Activated naive CD8-positive, alpha-beta T cell treated with anti-CD3 and anti-CD28 coated beads, Interleukin-2, amount 50 U/mL, for 16 hours (primary cell): ENCODE results near the gene ISYNA1.

Source experiments
- DNase-seq: peaks from one replicate; pipeline ENCODE4 v3.0.0-alpha.2; 2020; ENCODE audit warnings: low read depth, low spot score

ISYNA1 gene

DNA sequence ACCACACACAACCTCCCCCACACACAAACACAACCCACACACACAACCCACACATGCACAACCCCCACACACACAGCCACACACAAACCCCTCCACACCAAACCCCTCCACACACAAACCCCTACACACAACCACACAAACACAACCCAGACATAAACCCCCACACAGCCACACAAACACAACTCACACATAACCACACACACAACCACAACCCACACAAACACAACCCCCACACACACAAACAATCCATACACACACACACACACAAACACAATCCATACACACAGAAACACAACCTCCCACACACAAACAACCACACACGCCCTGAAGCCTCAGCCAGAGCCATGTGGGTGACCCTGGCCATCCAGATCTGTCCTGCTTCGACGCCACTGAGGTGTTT lies 30.0 kb upstream of the ISYNA1 start:
- DNase-seq = no peak

DNA sequence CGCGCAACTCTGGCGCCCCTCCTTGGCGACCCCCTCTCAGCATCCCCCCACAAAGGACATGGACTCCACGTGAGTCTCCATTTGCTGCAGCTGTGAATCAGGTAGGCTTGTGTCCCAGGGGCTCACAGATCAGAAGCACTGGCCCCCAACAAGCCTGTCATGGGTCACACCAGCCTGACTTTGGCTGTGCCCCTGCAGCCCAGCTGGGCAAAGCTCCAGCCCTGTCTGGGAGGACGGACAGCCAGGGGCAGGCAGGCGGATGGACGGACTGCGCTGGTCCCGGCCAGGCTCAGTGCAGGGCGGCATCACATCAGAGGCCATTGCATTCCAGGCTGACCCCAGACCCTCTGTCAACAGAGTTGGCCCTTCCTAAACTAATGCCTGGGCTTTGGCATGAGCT lies 28.4 kb upstream of the ISYNA1 start:
- DNase-seq = no peak

DNA sequence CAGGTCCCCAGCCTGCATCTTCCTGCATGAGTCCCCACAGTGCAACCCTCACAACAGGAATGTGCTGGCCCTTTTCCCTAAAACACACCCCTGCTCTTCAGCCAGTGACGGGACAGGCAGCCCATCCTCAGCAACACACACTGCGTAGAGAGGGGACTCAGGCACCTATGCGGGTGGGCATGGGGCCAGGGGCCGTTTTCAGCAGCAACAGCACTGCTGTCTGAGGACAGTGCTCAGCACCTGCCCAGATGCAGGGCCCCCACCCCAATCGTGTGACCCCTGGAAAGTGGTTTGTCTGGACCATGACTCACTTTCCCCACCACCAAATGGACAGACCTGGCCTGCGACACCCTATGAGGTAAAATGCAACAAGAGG lies 28.0 kb upstream of the ISYNA1 start:
- no peak for DNase-seq

DNA sequence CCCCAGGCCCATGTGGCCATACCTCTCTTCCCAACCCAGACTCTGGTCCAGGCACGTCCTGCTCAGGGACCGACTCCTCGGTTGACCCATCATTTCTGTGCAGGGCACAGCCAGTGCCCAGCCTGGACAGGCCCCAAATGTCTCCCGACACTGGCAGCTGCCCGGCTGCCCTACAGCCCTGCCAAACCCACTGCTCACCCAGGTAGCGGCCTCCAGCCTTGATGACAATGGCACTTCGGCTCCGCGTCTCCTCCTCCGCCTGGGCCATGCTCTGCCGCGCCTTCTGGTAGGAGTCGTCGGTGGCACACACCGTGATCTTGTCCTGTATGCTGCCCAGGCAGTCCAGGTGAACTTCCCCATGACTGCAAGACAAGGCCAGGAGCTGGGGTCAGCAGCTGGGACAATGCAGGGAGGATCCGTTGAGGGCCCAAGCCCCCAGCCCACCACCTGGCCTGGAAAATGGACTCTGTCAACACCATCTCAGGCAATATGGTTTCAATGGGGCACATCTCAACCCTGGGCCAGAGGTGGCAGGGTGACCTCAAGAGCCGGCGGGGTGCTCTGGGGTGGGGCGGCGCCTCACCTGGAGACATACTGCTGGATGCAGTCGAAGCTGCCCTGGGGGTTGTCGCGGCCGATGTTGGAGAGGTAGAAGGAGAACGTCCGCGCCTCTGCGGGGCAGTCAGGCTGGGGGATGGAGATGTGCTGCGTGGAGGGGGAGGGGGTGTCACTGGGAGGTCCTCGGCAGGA lies 27.5 kb upstream of the ISYNA1 start:
- no peak for DNase-seq

DNA sequence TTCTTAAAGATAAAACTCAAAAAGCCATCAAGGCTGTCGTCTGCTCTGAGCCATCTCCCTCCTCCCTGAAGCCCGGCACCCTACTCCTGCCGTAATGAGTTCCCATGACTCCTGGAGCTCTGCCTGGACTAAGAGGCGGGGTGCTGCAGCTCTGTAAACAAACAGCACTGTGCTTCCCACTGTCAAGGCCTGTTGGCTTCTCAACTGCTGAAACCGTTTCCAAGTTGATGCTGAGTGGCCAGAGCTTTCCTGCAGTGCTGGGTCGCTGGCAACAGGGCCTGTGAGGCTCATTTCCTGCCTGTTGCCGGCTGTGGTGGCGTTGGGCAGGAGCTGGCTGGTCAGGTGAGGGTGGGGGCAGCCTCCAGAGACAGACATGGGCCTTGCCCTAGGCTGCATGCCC lies 26.7 kb upstream of the ISYNA1 start:
- DNase-seq = no peak

DNA sequence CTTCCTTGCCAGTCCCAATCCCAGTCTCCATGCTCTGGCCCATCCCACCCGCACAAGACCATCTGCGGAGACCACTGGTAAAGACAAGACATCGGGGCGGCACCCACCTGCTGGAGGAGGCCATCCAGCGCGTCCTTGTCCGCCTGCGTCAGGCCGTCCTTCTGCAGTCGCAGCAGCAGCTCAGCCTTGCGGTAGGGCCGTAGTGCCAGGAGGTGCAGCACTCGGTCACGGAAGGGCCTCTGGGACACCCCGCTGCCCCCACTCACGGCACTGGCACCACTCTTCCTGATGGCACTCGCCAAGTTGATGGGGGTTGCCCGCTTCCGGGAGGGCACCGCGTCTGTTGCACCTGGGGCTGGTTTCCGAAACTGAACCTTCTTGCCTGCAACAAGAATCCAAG lies 23.5 kb upstream of the ISYNA1 start:
- DNase-seq = no peak

DNA sequence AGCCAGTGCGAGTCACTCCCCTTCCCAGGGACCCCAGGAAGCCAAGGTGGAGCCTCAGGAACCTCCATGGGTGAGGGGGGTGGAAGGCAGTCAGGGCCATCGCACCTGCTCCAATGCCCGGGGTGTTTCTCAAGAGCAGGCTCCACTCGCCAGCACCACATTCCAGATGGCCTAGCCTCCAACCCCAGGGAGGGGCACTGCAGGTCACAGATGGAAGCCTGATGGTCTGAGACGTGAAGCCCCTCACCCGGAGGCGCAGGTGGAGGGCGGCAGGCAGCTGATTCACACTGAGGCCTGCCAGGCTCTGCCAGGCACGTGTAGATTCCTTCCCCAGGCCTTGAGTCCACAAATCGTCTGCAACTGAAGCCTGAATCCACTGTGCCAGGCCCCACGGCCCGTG lies 23.0 kb upstream of the ISYNA1 start:
- DNase-seq = no peak

DNA sequence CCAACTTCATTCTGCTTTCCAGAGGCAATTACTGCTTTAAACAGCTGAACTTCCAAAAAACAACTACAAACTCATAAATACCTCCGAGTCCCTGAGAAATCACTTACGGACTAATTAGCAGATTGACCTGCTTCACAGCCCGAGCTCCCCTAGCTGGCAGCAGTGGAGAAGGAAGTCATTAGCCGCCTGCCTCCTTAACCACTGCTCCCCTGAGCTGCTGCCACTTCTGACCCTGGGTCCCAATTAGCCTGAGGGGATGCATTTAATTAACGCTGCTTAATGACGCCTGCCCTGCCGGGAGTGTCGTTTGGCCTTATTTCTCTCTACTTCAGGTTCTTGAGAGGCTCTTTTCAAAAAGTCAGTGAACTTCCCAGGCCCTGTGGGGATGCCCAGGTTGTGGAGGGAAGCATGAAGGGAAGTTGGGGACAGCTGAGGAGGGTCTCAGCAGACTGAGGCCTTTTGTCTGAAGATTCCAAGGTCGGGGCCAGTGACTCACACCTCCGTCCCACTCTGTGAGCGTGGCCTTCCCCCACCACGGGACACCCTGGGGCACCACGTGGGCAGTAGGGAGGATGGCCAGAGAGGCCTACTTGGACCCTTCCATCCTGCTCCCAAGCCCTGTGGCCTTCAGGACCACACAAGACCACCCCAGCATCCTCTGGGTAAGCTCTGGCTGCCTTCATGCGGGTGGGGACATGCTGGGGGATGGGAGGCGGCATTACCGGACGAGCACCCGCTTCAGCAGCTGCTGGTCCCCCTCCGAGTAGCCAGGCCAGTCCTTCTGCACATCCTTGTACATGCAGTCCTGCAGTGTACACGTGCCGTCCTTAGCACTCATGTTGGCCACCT lies 19.8 kb upstream of the ISYNA1 start:
- no peak for DNase-seq

DNA sequence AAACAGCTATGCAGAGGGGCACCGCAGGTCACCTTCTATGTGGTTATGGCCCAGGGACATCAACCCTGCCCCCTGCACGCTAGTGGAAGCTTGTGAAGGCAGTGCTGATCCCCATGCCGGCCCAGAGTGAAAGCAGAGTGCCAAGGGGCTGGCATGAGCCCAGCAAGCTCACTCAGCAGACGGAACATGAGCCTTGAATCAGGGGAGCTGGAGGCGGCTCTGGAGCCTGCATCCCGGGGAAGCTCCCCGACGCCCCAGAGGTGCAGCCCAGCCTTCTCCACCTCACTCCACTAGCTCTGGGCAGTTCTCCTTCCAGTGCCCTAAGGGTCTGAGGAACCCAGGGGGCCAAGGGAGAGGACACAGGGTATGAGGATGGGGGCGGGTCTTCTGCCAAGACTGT lies 19.0 kb upstream of the ISYNA1 start:
- no peak for DNase-seq

DNA sequence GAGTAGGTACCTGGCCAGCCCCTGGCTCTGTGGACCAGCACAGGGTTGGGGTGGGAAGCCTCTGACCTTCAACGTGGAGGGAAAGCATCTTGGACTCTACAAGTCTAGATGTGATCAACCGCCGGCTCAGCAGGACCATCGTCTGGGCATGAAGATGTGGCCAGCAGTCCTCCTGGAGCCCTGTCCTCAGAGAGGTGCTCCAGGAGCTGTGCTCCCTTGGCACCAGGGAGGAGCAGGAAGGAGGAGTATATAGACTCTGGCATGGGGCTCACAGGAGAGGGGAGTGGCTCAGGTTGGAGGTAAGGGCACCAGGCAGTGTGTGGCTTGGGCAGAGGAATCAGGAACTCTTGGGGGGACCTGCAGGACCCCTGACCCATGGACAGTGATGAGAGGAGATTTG lies 18.3 kb upstream of the ISYNA1 start:
- no peak for DNase-seq

DNA sequence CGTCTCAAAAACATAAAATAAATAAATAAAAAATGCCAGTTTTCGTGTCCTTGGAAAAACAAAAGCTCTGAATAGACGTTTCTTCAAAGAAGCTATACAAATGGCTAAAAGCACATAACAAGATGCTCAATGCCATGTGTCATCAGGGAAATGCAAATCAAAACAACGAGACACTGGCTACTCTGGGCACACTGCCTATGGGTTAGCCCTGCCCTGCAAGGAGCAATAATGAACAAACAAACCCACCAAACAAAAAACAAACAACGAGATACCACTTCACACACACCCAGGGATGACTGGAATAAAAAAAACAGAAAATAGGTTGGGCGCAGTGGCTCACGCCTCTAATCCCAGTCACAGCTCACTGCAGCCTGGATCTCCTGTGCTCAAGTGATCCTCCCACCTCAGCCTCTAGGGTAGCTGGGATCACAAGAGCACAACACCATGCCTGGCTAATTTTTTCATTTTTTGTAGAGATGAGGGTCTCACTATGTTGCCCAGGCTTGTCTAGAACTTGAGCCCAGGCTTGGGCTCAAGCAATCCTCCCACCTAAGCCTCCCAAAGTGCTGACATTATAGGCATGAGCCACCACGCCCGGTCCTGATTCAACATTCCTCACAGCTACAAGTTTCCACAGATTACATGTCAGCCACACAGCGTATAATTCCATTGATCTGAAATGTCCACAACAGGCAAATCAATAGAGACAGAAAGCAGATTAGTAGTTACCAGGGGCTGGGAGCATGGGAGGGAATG lies 15.5 kb upstream of the ISYNA1 start:
- DNase-seq = no peak

DNA sequence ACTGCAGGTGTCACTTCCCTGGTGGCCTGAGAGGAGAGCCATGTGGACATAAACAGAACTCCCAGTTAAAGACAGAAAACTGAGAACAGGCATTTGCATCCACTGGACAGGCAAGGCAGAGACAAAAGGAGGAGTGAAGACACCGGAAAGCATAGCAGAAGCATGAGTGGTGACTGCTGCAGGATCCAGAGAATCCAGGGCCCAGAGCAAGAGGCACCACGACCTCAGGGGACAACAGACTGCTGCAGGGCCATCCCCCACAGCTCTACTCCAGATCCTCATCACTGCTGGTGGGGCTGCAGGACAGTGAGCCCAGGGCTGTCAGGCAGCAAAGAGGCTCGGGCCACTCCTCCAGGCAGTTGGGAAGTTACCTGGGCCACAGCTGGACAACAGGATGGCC lies 14.5 kb upstream of the ISYNA1 start:
- DNase-seq = no peak

DNA sequence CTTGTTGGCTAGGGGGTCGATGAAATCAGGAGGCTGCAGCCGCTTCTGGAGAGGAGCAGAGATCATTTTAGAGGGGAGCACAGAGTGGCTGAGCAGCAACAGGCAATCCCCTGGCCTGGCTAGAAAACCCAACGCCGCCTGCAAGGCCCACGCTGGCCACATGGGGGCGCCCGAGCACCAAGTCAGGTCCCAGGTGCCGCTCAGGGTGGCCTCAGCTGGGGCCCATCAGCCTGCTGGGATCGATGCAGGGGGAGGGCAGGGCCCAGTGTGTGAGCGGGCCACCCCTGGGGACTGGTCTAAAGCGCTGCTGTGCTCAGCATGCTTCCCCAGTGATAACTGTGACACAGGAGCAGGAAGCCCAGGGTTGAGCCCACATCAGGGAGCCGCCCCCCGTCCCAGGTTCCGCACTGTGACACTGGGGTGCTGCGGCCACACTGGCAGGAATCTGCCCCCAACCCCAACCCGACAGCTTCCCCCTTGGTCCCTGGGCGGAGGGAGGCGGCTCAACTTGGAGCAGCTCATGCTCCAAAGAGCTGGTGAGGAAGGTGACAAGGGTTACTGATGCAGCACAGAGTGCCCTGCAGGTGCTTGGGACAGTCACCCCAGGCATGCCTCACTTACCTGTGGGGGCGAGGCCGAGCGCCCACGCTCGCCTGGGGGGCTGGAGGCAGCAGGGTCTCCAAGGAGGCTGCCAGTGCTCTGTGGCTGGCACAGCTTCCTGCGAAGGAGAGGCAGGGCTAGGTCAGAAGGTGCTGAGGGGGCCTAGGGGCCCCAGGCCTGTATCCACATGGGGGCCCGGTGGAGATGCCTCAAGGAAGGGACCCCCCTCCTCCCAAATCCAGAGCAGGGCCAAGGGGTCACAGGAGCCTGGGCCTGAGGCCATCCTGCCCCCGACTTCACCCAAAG lies 13.3 kb upstream of the ISYNA1 start:
- DNase-seq = peak; percentile 82

DNA sequence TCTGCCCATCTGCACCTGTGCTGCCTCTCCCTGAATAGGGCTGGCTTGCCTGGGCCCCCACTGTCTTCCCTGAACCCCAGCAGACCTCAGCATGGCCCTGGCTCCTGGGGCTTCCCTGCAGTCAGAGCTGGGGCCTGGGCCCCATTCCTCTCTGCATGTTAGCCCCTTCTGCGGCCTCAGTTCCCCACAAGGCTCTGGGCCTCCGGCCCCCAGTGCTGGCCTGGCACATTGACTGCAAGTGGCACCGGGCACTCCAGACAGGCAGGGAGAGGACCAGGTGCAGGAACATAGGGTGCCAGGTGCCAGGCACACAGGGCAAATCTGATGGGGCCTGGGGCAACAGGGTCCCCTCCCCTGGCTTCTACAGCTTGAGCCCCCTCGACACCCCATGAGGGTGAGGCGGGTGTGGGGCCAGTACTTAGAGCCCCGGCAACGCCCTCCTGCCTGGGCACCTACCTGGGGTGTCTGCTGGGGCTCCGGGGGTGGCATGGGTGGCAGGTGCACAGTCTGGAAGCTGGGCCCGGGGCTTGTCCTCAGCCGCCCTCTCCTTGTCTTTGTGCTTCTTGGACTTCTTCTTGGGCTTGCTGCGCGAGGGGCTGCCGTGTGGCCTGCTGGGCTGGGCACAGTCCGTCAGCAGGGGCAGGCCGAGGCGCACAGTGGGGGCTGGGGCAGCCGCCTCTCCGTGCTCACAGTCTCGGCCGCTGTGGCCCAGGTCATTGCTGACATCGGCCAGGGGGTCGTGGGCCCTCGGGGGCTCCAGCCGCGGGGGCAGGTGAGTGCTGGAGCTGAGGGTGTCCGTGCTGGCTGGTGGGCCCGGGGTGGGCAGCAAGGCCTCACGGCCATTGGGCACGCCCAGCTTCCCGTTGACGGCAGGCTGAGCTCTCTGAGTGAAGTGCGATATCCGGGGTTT lies 12.3 kb upstream of the ISYNA1 start:
- no peak for DNase-seq

DNA sequence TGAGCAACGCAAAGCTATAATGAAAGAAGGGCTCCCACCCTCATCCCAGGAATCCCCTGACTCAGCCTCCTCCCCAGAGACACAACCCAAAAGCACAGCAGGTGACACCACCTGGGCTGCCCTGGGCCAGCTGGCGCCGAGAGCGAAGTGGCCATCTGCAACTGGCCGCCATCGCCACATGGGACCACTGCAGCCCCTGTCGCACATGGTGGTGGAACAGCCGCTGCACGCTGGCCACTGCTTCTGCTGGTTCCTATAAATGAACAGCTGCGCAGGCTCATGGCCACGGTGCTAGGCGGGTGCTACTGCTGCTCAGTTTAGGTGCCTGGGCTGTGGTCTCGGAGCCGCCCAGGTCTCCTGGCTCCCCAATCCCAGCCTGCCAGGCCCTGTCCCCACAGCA lies 11.6 kb upstream of the ISYNA1 start:
- no peak for DNase-seq

DNA sequence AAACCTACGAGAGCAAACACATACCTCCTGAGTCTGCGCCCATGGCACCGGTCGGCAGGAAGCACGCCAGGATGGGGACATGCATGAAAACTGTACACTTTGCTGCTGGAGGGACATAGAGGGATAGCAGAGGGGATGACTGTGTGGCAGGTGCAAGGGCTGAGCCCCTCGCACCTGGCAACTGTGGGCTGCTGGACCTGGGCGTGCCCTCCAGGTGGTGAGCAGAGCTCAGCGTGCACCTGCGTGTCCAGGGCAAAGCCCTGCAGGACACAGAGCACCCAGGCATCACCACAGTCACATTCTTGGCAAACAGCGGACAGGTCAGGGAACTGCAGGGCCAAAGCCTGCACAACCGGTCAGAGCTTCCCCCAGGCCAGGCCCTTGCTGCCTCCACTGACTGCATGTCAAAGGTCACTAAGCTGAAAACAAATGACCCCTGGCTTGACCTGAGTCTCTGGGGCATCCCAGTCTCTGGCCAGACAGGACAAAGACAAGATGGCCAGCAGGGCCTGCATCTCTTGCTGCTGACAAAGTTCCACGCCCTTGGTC lies 9.0 kb upstream of the ISYNA1 start:
- DNase-seq = no peak

DNA sequence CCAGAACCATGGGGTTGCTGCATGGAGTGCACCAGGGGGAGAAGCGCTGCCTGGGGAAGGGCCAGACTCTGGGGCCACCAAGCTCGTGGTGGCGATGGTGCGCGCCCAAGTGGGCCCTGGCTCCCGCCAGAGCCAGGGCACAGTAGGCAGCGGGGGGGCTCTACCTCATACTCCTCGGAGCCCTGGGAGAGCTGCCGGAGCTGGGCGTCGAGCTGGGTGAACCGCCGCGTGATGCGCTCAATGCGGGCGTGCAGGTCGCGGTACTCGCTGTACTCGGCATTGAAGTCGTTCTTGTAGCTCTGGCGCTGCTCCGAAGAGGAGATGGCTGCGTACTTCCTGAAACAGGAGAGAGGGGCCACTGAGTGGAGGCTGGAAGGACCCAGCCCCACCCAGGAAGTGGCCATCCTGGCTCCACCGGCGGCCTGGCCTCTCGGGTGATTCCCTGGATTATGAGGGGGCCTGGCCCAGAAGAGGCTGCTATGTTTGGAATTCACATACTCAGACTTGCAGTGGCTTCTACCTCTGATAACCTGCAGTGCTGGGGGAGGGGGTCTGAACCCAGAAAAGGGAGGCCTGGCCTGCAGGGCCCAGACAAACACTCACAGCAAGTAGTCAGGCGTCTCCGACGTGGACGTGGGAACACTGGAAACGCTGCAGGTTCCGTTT lies 8.3 kb upstream of the ISYNA1 start:
- no peak for DNase-seq

DNA sequence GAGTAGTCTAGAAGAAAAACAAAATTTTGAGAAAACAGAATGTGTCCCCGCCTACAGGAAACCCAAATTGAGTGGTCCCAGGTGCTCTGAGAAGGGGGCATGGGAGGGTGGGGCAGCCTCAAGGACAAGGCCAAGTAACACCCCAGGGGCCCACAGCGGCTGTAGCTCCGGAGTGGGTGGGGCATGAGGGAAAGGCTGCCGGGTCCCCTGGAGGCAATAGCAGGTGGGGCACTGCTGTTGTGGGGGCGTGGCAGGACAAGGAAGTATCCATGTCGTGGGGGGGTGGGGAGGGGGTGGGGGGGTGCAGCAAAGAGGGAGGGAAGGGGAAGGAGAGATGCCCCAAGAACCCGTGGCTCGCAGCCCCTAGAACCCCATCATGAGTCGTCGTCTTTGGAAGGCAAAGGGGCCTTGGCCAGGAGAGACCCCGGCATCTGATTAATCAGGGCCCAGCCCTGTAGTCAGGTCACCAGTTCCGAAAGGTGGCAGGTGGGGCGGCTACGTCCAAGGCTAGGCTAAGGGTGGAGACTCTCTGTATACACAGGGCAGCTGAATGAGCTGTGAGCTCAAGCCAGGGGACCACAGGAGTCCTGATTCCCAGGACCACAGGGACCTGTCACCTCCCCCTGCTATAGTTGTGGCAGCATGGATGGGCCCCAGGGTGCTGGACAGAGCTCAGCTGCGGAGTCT lies 7.5 kb upstream of the ISYNA1 start:
- no peak for DNase-seq

DNA sequence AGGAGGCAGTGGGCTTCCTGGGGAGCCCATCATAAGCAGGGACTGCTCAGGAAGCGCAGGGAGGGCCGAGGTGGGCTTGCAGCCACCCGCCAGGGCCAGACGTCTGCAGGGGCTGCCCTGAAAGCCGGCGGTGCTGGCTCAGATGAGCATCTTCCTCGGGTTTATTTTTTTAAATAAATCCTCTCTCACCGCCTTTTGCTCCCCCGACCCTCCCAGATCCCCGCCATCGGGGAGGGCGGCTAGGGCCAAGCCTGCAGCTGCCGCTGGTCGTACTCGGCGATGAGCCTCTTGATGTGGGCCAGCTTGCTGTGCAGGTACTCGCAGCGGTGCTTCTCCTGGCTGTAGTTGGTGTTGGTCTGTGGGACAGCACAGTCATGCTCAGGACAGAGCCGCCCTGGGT lies 6.6 kb upstream of the ISYNA1 start:
- no peak for DNase-seq
